ENCODE results near the gene PPP6R1. TPM values are rescaled to one million over a fixed set of nuclear protein-coding genes. Genes with fewer than 3 reads are reported as not detected.

Gene PPP6R1
- total RNA-seq, 4 donors from 2014 or later = 5.6 to 70.4 (median 16.3) TPM

DNA sequence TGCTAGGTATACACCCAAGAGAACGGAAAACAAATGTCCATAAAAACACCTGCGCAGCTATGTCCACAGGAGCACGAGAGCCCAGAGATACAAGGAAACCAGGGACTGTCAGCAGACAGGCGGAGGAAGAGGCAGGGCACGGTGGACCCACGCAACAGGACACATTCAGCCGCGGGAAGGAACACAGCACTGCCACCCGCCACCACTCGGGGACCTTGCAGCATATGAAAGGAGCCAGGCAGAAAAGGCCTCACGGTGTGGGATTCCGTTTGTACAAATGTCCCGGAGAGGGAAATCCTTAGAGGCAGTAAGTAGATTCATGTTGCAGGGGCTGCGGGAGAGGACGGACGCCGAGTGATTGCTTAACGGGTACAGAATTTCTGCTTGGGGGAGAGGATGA is 13.3 kb upstream of the PPP6R1 start:
- H3K4me3 ChIP-seq = no peak overlapping the region
- H3K36me3 ChIP-seq = no peaks in the 10 kb centered on the region

DNA sequence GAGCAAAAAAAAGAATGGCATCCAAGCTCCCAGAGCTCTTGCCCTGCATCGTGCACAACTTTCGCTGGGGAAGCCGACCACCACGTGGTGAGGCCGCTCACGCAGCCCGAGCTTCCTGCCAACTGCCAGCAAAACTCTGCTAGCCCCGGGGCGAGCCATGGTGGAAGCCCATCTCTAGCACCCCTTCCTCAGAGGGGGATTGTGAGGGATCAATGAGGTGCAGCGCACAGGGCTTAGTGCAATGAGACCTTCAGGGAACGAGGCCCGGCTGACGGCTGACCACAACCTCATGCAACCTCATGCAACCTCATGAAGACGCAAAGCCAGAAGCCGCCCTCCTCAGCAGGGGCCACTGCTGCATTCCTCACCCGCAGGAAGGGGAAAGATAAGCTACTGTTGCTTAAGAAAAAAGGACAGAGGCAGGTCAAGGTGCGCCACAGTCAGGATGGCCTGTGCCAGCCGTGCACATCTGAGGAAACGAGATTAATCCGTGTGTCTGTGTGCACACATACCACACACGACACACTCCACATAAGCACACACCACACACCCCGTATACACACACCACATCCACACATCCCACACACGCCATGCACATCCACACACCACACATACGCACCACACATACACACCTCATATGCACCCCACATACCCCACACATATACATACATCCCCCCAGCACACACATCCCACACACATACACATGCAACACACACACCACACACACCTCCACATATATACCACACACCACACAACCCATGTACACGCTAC is 11.5 kb upstream of the PPP6R1 start:
- Histone ChIP-seq H3K27me3 (no peaks in the 10 kb centered on the region), H3K9me3 (no peaks in the 10 kb centered on the region), H3K36me3 (no peaks in the 10 kb centered on the region), H3K4me3 (no peak overlapping the region), H3K27ac (no peak overlapping the region), H3K4me1 (no peaks in the 10 kb centered on the region)
- intact Hi-C loops (cut with DNase I; ENCODE audit: low total_unique reads) = no loop called here
- TF ChIP-seq, protein P1, sequence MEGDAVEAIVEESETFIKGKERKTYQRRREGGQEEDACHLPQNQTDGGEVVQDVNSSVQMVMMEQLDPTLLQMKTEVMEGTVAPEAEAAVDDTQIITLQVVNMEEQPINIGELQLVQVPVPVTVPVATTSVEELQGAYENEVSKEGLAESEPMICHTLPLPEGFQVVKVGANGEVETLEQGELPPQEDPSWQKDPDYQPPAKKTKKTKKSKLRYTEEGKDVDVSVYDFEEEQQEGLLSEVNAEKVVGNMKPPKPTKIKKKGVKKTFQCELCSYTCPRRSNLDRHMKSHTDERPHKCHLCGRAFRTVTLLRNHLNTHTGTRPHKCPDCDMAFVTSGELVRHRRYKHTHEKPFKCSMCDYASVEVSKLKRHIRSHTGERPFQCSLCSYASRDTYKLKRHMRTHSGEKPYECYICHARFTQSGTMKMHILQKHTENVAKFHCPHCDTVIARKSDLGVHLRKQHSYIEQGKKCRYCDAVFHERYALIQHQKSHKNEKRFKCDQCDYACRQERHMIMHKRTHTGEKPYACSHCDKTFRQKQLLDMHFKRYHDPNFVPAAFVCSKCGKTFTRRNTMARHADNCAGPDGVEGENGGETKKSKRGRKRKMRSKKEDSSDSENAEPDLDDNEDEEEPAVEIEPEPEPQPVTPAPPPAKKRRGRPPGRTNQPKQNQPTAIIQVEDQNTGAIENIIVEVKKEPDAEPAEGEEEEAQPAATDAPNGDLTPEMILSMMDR (IDR thresholded peaks at IDR 0.05) = no peak
- TF ChIP-seq POLR2A (IDR thresholded peaks at IDR 0.05) = no peak
- DNase-seq = no peak

More for the DNA sequence above, 13.3 kb upstream of the PPP6R1 start:
- Histone ChIP-seq H3K9me3 (no peaks in the 10 kb centered on the region), H3K27me3 (no peaks in the 10 kb centered on the region), H3K27ac (no peak overlapping the region), H3K4me1 (no peaks in the 10 kb centered on the region)
- DNase-seq = no peak
- TF ChIP-seq, protein P1 (IDR thresholded peaks at IDR 0.05) = no peak
- TF ChIP-seq POLR2A (IDR thresholded peaks at IDR 0.05) = no peak
- intact Hi-C loops (cut with DNase I; ENCODE audit: low total_unique reads) = no loop called here

DNA sequence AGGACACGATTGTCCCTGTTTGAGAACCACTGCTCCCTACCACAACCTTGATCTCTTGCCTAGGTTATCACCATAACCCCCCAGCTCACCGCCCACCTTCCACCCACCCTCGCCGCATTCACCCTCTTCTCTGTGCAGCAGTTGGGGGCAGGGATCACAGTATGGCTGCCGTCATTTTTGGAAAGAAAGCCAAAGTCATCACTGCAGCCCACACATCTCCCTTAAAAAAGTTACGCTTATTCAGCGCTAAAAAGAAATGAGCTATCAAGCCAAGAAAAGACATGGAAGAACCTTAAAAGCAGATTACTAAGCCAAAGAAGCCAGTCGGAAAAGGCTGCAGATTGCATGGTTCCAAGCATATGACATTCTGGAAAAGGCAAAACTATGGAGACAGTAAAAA is 10.5 kb upstream of the PPP6R1 start:
- no peaks in the 10 kb centered on the region for H3K27me3 ChIP-seq
- H3K4me3 ChIP-seq = no peak overlapping the region
- no peak for TF ChIP-seq POLR2A (IDR thresholded peaks at IDR 0.05)
- TF ChIP-seq, protein P1 (IDR thresholded peaks at IDR 0.05) = no peak
- H3K9me3 ChIP-seq = no peaks in the 10 kb centered on the region
- no peak for DNase-seq
- H3K4me1 ChIP-seq = no peaks in the 10 kb centered on the region
- intact Hi-C loops (cut with DNase I; ENCODE audit: low total_unique reads) = no loop called here
- H3K36me3 ChIP-seq = no peaks in the 10 kb centered on the region
- no peak overlapping the region for H3K27ac ChIP-seq

DNA sequence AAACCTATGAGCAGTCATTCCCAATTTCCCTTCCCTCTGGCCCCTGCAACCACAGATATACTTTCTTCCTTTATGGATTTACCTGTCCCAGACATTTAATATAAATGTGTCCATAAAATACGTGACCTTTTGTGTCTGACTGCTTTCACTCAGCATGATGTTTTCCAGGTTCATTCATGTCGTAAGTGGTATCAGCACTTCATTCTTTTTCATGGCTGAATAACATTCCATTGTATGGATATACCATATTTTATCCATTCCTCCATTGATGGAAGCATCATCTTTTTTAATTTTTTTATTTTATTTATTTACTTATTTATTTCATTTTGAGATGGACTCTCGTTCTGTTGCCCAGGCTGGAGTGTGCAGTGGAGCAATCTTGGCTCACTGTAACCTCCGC is 8.0 kb upstream of the PPP6R1 start:
- TF ChIP-seq, protein P1 (IDR thresholded peaks at IDR 0.05) = no peak
- TF ChIP-seq POLR2A (IDR thresholded peaks at IDR 0.05) = no peak

DNA sequence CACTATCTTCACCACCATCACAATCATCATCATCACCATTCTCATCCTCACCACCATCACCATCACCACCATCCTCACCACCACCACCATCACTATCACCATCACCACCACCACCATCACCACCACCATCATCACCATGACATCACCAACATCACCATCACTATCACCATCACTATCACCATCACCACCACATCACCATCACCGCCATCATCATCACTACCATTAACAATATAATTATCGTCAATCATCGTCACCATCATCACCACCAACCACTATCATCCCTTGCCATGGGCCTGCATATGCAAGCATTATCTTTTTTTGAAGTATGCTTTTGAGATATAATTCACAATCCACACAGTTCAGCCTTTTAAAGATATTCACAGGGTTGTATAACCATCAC is 7.6 kb upstream of the PPP6R1 start:
- Histone ChIP-seq H3K27me3 (no peaks in the 10 kb centered on the region), H3K9me3 (no peaks in the 10 kb centered on the region), H3K4me1 (no peaks in the 10 kb centered on the region), H3K36me3 (no peaks in the 10 kb centered on the region), H3K27ac (no peak overlapping the region), H3K4me3 (no peak overlapping the region)
- no peak for TF ChIP-seq POLR2A (IDR thresholded peaks at IDR 0.05)
- TF ChIP-seq, protein P1 (IDR thresholded peaks at IDR 0.05) = no peak
- intact Hi-C loops (cut with DNase I; ENCODE audit: low total_unique reads) = no loop called here
- no peak for DNase-seq

More for the DNA sequence above, 8.0 kb upstream of the PPP6R1 start:
- H3K4me1 ChIP-seq = no peaks in the 10 kb centered on the region
- no peaks in the 10 kb centered on the region for H3K9me3 ChIP-seq
- intact Hi-C loops (cut with DNase I; ENCODE audit: low total_unique reads) = no loop called here
- no peak for DNase-seq
- H3K27me3 ChIP-seq = no peaks in the 10 kb centered on the region
- no peak overlapping the region for H3K4me3 ChIP-seq
- no peak overlapping the region for H3K27ac ChIP-seq
- no peaks in the 10 kb centered on the region for H3K36me3 ChIP-seq

Data from uterus (tissue), 4 donors.